Measurements from ENCODE around the gene BTG3. TPM values are rescaled to one million over a fixed set of nuclear protein-coding genes. Genes with fewer than 3 reads are reported as not detected.
A peak's percentile ranks its signal among the peaks of the same experiment; 100 is the strongest.

The BTG3 gene
- total and polyA plus RNA-seq, 9 of the 15 experiments (the other 6 are each of a cell fraction or from before 2014, with no cell fraction given) = 11.7 to 43.0 (median 29.7) TPM

DNA sequence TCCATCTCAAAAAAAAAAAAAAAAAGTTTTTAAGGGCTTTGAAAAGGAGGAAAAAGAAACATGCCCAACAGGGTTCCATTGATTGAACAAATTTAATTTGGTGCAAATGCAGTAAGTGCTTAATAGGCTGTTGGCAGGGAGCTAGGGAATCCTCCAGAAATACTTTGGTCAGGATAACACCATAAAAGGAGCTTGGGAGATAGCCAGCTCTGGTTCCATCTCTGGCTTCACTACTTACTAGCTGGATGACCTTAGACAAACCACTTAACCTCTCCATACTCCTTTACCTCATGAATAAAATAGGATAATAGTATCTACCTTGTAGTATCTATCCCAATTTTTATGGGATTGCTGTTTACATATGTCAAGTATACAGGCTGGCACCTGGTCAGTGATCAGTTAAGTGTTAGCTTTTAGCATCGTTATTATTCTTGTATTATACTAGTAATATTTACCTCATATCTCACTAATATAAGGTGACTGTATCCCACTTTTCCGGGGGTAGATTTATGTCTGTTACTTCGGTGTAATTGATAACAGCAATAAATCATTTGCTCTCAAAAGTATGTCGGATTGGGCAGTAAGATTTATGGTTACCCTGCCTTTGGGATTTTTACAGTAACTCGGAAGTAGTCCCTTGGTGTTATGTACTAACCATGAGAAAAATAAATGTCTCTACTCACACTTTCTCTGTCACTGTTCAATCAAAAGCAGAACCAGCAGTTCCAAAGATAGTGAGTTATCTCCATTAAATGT is 36.4 kb downstream of the BTG3 start:
- Histone ChIP-seq H3K79me2 (ENCODE audit: control insufficient read depth, insufficient read depth, low read length) (no peaks in the 10 kb centered on the region), H4K20me1 (replicated peaks; ENCODE audit: control insufficient read depth, insufficient read depth, low read length) (no peaks in the 10 kb centered on the region), H3K4me2 (ENCODE audit: insufficient read depth, low read length) (no peak overlapping the region), H3K36me3 (ENCODE audit: control insufficient read depth, insufficient read depth, low read length) (no peaks in the 10 kb centered on the region), H3K4me1 (replicated peaks in 1 of 2; ENCODE audit: control insufficient read depth in 2 of 2, insufficient read depth in 2 of 2, low read length in 2 of 2) (no peaks in the 10 kb centered on the region), H3K9me1 (ENCODE audit: control insufficient read depth, insufficient read depth, low read length) (no peaks in the 10 kb centered on the region), H3K9me3 (replicated peaks; ENCODE audit: control insufficient read depth, insufficient read depth, low read depth, low read length) (no peaks in the 10 kb centered on the region), H3K27me3 (ENCODE audit: control insufficient read depth in 2 of 2, insufficient read depth in 2 of 2, low read length in 2 of 2) (no peaks in the 10 kb centered on the region; a peak in 2 of 5 replicates), H2AFZ (ENCODE audit: low read depth, low read length) (no peak overlapping the region), H3K9ac (ENCODE audit: insufficient read depth in 1 of 2, low read depth in 2 of 2, low read length in 2 of 2) (no peak overlapping the region), H3K27ac (ENCODE audit: extremely low read depth, low read depth, low read length) (no peak overlapping the region), H3K4me3 (no peak overlapping the region)
- TF ChIP-seq ZBTB12 (CRISPR knock-in tag; IDR thresholded peaks at IDR 0.05) = no peak
- TF ChIP-seq, protein P1, sequence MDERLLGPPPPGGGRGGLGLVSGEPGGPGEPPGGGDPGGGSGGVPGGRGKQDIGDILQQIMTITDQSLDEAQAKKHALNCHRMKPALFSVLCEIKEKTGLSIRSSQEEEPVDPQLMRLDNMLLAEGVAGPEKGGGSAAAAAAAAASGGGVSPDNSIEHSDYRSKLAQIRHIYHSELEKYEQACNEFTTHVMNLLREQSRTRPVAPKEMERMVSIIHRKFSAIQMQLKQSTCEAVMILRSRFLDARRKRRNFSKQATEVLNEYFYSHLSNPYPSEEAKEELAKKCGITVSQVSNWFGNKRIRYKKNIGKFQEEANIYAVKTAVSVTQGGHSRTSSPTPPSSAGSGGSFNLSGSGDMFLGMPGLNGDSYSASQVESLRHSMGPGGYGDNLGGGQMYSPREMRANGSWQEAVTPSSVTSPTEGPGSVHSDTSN (CRISPR knock-in tag; IDR thresholded peaks at IDR 0.05; ENCODE audit: low read depth) = no peak
- TF ChIP-seq, protein P1 (tag; conservative IDR thresholded peaks at IDR 0.05; ENCODE audit: low read depth) = 0 out of 2 replicates have a peak, but pooled peaks have one; percentile 28
- CTCF ChIA-PET (ENCODE audit: low intra/inter-chr PET ratio) = no interaction called here
- in situ Hi-C loops (cut with MboI) = no loop called here
- no peak for FAIRE-seq
- no peak for DNase-seq (ENCODE audit: extremely low read depth in 1 of 4, low spot score in 3 of 4)
- 0% methylated on average over 5 of the region's 5 CpGs for WGBS (ENCODE audit: insufficient coverage, low coverage, missing lambda C conversion rate)
- BruUV-seq (replicated peaks) = no TSS peak
- intact Hi-C loops (cut with micrococcal nuclease) = no loop called here
- POLR2A ChIA-PET = no interaction called here
- ATAC-seq = no peak

Measured in K562 (cell line).